Muscle of arm (tissue), 12 donors: ENCODE data around the gene DPYSL5. TPM values are rescaled to one million over a fixed set of nuclear protein-coding genes. Genes with fewer than 3 reads are reported as not detected.

Experiments used
- DNase-seq: peaks from one replicate; pipeline ENCODE4 v3.0.0-alpha.2; 2013
- polyA plus RNA-seq, 12 donors: library from polyadenylated mRNA; unstranded; fragments of 120-200 nt; gene quantifications; one replicate each; pipeline ENCODE4 v1.2.1, GENCODE V29; 2013; ENCODE audit not compliant: insufficient read length in 12 of 12

Gene DPYSL5
- polyA plus RNA-seq, 12 donors, result 8.2 to 24.2 (median 21.2) TPM; not detected in 1

DNA sequence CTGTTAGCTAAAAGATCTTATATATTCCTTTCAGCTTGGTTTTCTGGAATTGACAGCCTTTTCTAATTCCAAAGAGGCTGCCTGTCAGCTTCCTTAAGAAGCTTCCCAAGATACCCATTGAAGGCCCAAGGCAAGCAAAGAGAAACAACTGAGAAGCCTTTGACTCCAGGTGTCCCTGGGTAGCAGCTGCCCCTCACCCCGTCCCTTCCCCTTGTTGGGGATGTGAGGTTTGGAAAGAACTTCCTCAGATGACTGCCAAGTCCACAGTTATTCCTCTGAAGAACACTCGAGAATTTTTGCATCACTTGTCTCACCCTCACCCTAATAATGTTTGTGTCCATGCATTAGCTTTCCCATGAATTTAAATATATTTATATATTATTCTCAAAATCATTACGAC, 135.8 kb downstream of the DPYSL5 start:
- DNase-seq, result no peak

DNA sequence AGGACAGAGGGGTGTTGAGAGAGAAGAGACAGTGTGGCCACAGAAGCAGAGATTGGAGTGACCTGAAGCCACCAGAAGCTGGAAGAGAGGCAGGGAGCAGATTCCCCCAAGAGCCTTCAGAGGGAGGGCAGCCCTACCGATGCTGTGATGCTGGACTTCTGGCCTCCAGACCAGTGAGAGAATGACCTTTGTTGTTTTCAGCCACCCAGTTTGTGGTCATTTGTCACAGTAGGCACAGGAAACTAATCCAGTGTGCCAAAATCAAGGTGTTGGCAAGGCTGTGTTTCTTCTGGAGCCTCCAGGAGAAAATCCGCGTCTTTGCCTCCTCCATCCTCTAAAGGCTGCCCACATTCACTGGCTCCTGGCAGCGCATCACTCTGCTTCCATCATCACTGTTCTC, 137.9 kb downstream of the DPYSL5 start:
- no peak for DNase-seq

DNA sequence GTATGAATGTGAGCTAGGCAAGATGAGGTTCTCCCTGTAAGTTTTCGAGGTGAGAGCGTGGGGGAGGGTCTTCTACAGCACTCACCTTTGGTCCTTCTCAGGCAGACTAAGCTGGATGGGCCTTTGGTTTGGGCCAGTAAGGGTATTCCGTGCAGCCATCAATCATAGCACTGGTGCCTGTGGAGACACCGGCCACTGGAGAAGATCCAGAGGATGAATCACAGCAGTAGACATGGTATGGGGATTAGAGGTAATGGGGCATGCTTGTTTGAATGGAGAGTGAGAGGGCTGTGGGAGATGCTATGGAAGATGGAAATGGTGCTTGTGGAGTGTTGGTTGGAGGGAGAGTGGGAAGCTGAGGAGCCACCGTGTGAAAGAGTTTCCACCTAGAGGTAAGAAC, 138.6 kb downstream of the DPYSL5 start:
- no peak for DNase-seq

DNA sequence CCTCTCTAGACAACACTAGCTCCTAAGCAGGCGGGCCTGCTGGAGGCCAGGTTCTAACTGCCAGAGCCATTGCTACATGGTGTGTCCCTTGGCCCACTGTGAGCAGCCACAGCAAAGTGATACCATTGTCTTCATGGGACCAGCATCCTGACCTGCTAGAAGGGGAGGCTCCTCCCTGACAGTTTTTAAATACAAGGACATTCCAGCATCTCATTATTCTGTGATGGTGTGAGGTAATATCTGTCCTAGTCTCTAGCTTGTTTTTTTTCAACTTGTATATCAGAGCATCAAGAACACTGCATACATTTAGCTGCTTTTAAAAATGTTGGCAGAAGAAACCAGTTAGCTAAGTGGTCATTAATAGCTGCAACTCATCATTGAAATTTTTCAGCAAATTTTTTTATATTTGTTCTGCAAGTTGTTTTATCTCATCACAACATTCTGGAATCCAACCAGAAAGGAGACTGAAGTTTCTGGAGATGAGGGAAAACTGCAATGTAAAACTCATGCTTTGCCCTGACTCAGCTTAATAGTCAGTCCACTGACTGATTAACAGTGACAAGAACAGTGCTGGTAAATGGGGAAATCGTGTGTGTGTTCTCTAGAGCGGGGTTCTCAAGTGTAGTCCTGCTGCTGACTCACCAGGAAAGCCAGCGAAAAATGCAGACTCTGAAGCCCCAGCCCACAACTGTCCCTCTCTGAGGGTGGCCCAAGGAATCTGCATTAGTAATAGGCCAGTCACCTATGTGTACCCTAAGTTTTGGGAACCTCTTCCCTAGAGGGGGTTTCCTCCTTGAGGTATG, 140.3 kb downstream of the DPYSL5 start:
- no peak for DNase-seq

DNA sequence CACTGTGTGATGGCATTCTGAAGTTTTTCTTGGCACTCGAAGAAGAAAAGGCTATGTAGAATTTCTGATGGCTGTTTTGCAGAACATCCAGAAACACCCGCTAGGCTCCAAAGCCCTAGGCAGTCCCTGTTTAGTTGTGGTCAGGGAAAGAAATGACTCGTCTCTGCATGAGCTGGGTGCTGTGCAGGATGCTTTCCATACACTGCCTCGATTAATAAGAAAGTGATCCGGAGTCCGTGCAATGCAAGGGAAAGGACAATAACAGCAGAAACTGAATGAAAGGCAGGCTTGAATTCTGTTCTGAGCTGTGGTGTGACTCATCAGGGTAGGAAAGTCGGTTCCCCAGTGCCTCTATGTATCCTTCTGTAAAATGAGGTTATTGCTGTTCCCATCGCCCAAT, 141.2 kb downstream of the DPYSL5 start:
- DNase-seq, result no peak

DNA sequence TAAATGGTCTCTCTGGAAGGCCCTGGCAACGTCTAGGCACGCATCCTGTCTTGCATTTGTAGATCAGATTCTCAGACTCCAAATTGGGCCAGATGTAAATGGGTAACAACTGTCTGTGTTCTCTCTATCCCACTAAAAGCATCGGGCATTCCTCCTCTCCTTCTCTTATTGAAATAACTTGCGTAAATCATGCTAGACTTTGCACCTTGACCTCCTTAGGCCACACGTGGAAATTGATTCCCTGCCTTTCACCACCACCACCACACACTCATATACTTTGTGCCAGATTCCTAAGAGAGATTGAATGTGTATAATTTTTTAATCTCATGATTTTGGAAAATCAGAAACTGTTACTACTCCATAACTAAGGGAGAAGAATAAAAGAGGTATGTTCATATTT, 143.8 kb downstream of the DPYSL5 start:
- no peak for DNase-seq

DNA sequence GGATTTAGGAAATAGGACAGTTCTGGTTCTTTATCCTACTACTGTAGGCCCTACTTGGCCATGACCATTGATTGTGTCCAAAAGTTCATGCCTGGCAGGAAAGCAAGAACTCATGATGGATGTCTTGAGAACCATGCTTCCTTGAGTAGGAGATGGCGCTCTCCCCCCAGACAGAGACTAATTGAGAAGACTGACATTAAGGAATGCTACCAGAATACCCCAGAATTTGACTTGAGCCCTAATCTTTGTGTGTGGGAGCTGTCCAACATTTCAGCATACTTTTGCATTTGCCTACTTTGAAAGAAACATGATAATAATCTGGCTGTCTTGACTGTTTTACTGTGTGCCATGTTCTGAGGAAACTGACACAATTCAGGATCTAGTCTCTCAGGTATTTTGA, 145.8 kb downstream of the DPYSL5 start:
- no peak for DNase-seq

DNA sequence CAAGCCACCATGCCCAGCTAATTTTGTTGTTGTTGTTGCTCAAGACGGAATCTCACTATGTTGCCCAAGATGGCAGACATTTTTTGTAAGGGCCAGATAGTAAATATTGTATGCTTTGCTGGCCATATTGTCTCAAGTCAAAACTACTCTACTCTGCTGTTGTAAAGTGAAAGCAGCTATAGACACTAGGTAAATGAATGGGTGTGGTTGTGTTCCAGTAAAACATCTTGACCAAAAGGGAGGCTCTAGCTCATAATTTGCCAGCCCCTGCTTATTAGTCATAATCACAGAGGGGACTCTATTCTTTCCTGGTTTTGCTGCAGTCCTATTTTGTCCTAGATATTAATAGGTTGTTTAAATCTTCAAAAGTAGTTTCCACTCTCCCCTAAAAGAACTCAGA, 147.1 kb downstream of the DPYSL5 start:
- no peak for DNase-seq

DNA sequence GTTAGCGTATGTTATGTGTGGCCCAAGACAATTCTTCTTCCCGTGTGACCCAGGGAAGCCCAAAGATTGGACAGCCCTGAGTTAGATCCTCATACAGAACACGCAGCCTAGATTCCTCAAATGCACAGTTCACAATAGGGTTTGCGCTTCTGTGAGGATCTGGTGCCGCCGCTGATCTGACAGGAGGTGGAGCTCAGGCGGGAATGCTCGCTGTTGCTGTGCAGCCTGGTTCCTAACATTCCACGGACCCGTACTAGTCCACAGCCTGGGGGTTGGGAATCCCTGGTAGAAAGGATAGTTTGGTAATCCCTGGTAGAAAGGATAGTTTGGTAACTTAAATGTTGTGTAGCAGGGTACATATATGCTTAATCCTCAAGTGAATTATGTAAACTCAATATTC, 149.5 kb downstream of the DPYSL5 start:
- no peak for DNase-seq

DNA sequence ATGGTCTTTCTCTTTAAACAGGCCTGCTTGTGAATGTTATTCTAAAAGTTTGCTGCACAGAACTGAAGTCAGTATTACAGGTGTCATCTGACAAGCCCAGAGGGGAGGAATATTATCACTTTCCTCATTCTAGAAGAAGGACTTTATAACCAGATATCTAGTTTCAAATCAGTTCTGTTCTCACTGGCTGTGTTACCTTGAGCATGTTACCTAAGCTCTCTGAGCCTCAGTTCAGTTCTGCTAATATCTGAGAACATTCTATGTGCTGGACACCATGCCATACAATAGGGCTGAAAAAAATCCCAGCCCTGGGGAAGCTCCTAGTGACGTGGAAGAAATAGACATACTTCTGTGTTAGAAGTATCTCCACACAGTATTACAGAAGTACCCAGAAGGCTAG, 150.4 kb downstream of the DPYSL5 start:
- no peak for DNase-seq

Other genes with a start within 250 kb of the DPYSL5 start
- gene CIB4, start 206.8 kb upstream of the DPYSL5 start, polyA plus RNA-seq, result not detected
- gene KCNK3, start 155.4 kb upstream of the DPYSL5 start, polyA plus RNA-seq, result 1 to 10 TPM in 4 of 12 donors, under 1 TPM in 7, not detected in 1; 0.48 to 5.8 (median 0.92) TPM
- gene SLC35F6, start 83.8 kb upstream of the DPYSL5 start, polyA plus RNA-seq, result 10 to 100 TPM in 1 of 12 donors, 1 to 10 TPM in 10, not detected in 1; 6.1 to 10.3 (median 8.3) TPM
- gene CENPA, start 62.1 kb upstream of the DPYSL5 start, polyA plus RNA-seq, result 10 to 100 TPM in 4 of 12 donors, 1 to 10 TPM in 6, not detected in 2; 4.3 to 13.8 (median 7.6) TPM
- gene MAPRE3, start 122.5 kb downstream of the DPYSL5 start, polyA plus RNA-seq, result 100 to 1,000 TPM in 1 of 12 donors, 10 to 100 TPM in 11; 18.0 to 332 (median 26.6) TPM
- gene TMEM214, start 184.8 kb downstream of the DPYSL5 start, polyA plus RNA-seq, result 10 to 100 TPM in 11 of 12 donors, not detected in 1; 48.5 to 80.4 (median 65.7) TPM
- gene AGBL5, start 203.5 kb downstream of the DPYSL5 start, polyA plus RNA-seq, result 10 to 100 TPM in 11 of 12 donors, not detected in 1; 17.0 to 62.7 (median 20.1) TPM
- 100 to 1,000 TPM in 11 of 12 donors, not detected in 1; 209 to 311 (median 238) TPM for gene OST4, start 223.5 kb downstream of the DPYSL5 start, polyA plus RNA-seq
- gene EMILIN1, start 230.5 kb downstream of the DPYSL5 start, polyA plus RNA-seq, result 100 to 1,000 TPM in 1 of 12 donors, 10 to 100 TPM in 10, not detected in 1; 39.9 to 107 (median 64.1) TPM
- 1 to 10 TPM in 11 of 12 donors, not detected in 1; 1.1 to 7.6 (median 2.1) TPM for gene KHK, start 238.6 kb downstream of the DPYSL5 start, polyA plus RNA-seq